ENCODE measurements around the gene KLK13.
A peak's percentile ranks its signal among the peaks of the same experiment; 100 is the strongest.

The KLK13 gene

GRCh38 chr19:51019544-51019925, 45.4 kb downstream of the KLK13 start, which contains the start of gene KLK10:
Gene KLK10, minus strand, starts transcription at chr19:51019709. Its CDS starts 579 bp downstream, at chr19:51019130.
- DNase-seq (ENCODE audit: low read depth in 2 of 2): no peak

GRCh38 chr19:51018745-51019543, 45.9 kb downstream of the KLK13 start:
- no peak for DNase-seq (ENCODE audit: low read depth in 2 of 2)

- DNase-seq (ENCODE audit: low read depth in 2 of 2): peak; percentile 12 to 24
These were observed 47.9 kb downstream of the KLK13 start for GRCh38 chr19:51016798-51017683.

- no peak for DNase-seq (ENCODE audit: low read depth in 2 of 2)
These were observed 49.1 kb downstream of the KLK13 start for GRCh38 chr19:51015691-51016267.

- no peak for DNase-seq (ENCODE audit: low read depth in 2 of 2)
These were observed 50.6 kb downstream of the KLK13 start for GRCh38 chr19:51014242-51014641.

- no peak for DNase-seq (ENCODE audit: low read depth in 2 of 2)
These were observed 52.2 kb downstream of the KLK13 start for GRCh38 chr19:51012661-51013190.

GRCh38 chr19:51010066-51010795, 54.7 kb downstream of the KLK13 start:
- DNase-seq (ENCODE audit: low read depth in 2 of 2): no peak

- DNase-seq (ENCODE audit: low read depth in 2 of 2): no peak
These were observed 55.6 kb downstream of the KLK13 start for GRCh38 chr19:51009061-51009891.

GRCh38 chr19:51007488-51007887, 57.4 kb downstream of the KLK13 start:
- no peak for DNase-seq (ENCODE audit: low read depth in 2 of 2)

GRCh38 chr19:51006406-51006805, 58.5 kb downstream of the KLK13 start:
- no peak for DNase-seq (ENCODE audit: low read depth in 2 of 2)

Data from stimulated activated CD8-positive, alpha-beta memory T cell treated with anti-CD3 and anti-CD28 coated beads, Interleukin-7, amount 100 ng/mL, for 4 hours (primary cell).